GM21367 (cell line): ENCODE data around the gene ELL3.
"Not testable (repeated sequence)": the region's sequence is repeated elsewhere in the genome, so short reads cannot be mapped to it uniquely, and the experiment has no call there.

Source experiments
- ATAC-seq: cut with Tn5 transposase; IDR thresholded peaks from one replicate; pipeline ENCODE4 v1.9.1; 2021; ENCODE audit not compliant: unreplicated experiment

ELL3 gene

DNA sequence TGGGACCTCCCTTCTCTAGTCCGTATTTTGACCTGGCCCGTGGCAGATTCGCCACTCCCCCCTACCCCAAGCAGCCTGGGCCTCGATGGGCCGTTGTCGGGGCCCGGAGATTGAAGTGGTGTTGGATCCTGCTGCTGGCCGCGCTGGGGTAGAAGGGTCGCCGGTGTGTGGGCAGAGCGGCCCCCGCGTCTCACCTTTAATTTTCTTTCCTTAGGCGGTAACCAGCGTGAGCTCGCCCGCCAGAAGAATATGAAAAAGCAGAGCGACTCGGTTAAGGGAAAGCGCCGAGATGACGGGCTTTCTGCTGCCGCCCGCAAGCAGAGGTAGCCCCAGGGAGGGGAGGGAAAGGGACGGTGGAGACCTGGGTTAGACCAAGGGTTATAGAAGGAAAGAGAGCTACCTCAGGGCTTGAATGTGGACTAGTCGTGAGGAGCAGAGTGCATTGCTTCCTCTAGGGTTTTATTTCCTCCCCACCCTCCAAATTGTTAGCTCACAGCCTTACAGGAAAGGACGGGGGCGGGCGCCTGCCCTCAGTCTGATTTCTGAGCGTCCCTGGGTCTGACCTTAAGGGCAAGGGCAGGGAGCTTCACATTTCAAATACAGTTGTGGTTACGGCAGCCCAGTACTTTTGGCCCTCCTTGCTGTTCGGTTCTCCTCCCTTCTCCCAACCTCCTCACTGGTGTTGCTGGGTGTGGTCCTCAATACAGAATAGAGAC is 16.2 kb upstream of the ELL3 start:
- no peak for ATAC-seq

DNA sequence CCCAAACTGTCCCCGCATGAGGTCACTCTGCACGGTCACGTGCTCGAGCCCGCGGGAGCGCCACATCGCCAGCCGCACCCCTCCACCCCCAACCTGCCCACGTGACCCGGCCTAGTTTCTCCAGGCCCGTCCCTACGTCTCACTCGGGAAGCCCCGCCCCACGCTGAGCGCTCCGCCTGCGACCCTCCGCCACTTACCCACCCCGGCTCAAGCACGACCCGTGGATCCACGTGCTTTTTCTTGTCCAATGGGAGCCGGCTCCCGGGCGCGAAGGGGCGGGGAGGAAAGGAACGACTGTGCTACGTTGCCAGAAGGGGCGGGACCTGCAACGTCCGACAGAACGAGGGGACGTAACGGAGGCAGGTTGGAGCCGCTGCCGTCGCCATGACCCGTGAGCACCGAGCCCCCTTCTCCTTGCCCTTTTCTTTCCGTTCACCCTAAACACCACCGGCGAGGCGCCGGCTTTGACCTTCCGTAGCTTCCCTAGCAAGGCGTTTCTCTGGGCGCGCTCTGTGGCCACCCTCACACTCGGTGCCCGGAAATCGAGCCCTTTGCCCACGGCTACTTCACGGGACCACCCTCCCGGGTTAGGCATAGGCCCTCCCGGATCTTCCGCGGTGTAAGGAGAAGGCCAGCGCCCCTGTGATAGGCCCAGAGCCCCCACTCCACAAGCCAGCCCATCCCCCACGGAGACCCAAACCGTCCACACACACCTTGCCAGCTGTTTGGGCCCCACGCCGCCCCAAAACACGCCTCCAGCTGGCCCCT is 15.4 kb upstream of the ELL3 start, which contains the start of gene SERF2:
Gene SERF2, plus strand, starts transcription at position 328 of the 768 bp plus-strand sequence. Its CDS starts 57 bp downstream, at position 385.
- ATAC-seq = peak; percentile 81

DNA sequence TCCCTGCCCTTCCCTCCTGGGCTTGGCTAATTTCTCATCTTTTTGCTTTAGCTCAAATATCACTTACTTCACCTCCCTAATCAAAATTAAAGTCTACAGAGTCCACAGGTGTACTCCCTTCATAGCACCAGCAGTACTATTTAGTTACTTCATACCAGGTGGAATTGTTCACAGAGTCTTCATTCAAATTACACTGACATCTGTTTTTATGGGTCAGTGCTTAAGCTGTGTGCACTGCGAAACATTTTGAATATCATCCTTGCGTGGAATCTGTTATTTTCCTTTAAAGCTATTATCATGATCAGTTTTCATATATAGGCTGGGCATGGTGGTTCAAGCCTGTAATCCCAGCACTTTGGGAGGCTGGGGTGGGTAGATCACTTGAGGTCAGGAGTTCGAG is 12.6 kb upstream of the ELL3 start:
- ATAC-seq = no peak

DNA sequence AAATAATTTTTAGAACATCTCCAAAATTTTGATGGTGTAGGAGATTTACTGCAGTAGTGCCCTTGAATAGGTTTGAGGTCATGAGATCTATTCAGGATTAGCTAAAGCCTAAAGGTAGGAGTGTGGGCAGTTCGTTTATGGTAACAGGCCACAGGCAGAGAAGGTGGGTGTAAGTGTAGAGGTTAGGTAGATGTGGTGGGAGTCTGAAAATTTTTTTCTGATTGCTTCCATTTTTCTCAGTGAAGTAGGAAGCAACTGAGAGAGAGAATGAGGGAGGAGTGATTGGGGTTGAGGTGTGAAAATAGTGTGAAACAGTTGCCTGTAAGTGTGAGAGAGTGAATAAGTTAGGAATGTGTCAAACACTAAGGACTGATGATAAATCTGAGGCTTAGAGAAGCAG is 2.2 kb upstream of the ELL3 start:
- no peak for ATAC-seq

DNA sequence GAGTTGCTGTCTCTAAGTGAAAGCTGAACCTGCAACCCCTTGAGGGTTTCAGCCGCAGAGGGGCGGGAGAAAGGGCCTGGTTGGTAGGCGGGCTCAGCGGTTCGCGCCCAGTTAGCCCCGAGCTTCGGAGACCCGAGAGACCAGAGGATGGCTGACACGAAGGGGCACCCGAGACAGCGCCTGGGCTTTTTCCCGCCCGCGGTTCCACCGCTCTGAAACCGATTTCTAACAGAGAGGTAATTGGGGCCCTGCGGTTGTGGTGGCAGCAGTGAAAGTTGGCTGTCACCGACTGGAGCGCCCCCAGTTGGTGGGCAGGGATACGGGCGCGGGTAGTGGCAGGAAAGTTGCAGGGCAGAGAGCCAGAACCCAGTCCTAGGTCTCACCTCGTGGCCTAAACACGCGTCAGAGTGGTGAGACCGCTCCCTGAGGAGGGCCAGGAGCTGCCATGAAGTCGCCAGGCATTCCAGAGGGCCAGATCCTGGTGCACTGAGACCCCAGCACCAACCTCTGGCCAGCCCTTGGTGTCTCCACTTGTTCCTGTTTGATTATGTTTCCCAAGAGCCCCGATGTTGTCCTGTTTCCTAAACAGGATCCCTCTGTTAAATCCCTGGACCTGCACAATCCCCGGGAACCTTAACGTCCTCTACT is 625 bp upstream of the ELL3 start:
- peak; percentile 47 for ATAC-seq

DNA sequence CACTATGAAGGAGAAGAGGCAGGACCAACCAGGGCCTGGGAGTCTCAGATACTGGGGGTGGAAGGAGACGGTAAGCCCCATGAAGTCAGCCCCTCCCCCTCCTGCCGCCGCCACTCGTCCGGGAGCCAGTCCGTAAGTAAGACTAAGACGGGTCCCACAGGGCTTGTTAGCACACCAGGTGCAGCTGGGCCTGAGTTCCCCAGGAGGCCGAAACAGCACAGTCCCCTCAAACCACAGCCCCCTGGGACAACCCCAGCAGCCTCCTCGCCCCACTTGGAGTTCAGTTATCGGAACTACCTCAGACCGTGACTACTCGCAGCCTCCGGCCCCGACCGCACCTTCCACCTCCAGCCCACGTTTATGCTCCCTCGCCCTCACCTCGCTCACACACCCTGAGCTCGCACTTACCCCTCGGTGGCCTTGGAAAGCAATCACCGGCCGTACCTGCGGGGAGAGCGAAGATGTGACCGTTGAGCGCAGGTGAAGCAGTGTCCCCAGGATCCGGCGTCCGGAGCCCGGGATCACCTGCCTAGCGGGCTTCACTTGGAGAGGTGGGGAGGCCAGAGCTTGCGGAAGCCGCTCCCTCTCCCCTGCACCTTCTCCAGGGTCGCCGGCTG is 557 bp downstream of the ELL3 start:
- ATAC-seq = peak; percentile 45

DNA sequence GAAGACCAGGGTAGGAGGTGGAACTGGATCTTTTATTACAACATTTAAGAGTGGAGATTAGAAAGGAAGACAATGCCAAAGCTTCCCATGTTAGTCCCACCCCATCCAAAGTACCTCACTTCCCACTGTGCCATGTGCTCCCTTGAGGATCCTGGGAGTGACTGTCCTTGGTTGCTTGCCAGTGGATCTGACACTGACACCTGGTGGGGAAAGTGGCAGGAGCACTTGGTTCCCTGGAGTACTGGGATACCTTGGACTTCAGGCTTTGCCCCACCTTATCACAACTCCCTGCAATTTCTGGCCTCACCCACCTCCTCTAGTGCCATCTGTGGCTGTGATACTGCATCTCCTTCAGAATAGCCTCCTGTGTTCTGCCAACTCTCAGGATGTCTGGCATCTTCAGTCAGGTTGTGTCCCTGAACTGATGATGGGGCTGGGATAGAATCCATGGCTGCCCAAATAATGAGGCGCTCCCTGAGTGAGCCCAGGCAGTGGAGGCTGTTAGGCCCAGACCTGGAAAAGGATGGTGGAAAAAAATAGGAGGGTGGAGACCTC is 1.3 kb downstream of the ELL3 start:
- ATAC-seq = no peak

DNA sequence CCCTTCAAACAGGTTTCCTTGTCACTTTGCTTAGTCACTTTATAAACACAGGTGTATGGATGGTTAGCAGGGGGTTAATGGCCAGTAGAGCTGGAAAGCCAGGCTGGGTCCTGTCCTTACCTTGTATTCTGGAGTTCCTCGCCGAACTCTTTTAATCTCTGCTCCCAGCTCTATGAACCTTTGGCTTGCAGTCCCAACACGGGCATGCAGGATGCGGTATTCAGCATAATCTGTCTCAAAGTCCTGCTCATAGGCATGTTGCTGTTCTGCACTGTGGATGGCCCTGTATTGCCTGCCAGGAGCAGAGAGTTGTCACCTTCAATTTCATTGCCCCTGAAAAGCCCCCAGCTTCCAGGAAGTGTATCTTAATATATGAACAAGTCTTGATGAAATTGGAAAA is 2.7 kb downstream of the ELL3 start:
- ATAC-seq = no peak

DNA sequence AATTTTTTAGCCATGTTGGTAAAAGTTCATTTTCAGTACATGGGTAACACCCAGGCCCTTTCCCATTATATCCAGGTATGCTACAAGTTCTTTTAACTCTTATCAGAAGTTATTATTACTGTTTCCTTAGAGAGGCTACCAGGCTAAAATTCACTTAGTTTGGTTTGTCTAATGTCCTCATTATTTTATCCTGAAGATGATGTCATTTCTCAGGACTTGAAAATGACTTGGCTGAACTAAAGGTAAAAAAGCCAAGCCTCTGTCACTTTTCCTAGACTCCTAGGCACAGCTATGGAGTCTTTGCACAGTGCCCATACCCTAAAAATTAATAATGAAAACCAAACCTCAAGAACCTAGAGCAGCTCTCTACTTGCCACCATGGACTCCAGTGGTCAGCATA is 4.1 kb downstream of the ELL3 start:
- ATAC-seq = no peak

DNA sequence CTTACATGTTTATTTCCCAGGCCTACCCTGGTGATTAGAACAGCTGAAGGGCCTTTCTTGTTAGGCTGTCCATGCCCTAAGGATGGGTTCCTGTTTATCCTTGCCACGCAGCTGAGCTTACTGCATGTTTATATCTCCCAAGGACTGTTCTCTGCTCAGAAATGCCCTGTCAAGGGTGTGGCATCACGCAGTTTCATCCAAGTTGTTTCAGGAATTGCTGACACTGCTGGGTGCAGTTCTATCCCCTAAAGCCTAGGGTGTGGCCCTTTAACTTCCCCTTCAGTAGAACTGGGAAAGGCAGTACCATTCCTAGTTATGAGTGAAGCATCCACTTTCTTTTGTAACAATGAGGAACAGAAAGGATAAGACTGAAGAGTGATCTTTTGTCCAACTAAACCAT is 5.0 kb downstream of the ELL3 start:
- ATAC-seq = no peak

DNA sequence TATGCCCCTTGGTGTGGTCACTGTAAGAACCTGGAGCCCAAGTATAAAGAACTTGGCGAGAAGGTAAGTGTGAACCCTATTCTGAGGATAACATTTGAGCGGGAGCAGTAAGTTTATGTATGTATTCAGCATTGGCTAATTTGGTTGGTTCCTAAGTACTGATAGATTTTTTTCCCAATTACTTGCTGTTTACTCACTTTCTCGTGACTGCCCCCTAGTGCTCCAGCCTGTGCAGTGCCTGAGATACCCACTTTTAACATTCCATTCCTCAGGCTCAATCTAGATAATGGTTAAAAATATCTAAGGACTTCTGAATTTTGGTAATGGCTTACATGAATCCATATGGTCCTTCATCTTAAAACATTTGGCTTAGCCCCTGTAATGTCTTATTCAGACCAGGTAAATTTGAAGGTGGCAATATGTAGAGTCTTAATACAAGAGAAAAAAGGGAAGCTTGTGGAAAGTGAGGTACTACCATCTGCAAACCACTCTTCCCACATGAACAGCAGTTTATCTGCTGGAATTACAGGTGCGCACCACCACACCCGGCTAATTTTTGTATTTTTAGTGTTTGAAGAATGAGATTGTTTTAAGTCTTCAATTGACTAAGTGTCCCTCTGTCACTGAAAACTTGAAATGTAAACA is 7.1 kb downstream of the ELL3 start:
- ATAC-seq = no peak

DNA sequence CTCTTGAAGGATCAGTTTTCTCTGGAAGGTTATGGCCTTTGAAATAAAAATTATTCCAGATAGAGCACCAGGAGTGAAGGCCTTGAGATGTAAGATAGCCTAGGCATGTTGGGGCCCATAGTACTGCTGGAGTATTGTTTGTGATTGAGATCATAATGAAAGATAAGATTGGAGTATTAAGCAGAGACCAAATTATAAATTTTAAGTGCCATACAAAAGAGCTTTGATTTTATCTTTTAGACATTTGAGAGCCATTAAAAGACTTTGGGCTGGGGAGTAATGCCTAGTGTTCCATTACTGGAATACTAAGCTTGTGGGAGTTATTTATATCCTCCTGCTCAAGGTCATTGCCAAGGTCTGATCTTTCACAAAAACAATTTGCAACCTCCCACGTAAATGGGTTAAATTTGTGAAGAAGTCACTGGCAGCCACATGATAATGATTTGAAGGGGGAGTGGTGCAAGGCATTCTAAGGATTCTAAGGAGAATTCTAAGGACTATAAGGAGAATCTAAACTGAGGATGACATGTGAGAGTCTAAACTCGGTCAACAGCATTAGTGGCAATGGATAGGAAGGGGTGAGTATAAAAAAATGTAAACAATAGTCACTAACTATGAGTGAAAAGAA is 12.8 kb downstream of the ELL3 start:
- ATAC-seq = no peak

DNA sequence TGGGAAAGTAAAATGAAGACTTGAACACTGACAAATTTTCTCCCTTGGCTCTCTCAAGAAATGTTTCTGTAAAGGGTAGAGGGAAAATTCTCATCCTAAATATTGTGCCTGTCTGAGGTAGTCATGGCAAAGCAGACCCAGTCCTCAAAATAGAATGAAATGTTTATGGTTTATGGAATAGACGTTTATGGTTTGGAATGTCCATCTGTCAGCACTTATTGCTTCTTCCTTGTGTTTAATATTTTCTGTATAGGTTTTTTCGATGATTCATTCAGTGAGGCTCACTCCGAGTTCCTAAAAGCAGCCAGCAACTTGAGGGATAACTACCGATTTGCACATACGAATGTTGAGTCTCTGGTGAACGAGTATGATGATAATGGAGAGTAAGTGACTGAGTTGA is 13.9 kb downstream of the ELL3 start:
- no peak for ATAC-seq

DNA sequence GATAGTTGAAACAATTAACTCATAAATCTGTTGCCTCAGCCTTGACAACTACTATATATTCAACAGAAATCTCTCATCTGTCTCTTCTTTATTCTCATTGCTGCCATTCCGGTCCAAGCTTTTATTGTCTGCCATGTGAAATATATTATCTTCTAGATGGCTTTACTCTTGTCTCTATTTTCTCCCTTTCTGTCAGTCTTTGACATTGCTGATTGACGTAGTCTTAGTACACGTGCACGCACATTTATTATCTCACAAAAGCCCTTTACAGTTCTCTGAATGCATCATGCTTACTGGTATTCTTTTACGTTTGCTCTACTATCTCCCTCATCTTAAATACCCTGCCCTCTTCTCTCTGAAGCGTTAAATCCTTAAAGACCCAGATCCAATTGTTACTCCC is 24.9 kb downstream of the ELL3 start:
- no peak for ATAC-seq

DNA sequence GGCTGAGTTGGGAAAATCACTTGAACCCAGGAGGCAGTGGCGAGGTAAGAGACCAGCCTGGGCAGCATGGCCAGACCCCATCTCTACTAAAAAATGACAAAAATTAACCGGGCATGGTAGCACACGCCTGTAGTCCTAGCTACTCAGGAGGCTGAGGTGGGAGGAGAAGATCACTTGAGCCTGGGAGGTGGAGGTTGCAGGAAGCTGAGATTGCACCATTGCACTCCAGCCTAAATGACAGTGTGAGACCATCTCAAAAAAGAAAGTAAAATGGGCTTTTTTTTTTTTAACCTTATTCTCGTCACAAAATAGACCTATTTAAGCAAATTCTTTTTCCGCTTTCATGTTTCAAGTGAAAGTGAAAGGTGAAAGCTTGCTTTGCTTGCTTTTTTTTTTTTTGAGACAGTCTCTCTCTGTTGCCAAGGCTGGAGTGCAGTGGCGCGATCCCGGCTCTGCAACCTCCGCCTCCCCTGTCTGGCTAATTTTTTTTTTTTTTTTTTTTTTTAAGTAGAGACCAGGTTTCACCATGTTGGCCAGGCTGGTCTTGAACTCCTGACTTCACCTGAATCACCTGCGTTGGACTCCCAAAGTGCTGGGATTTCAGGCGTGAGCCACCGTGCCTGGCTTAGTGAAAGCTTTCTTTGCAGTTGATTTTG is 26.9 kb downstream of the ELL3 start:
- peak; percentile 36 for ATAC-seq

DNA sequence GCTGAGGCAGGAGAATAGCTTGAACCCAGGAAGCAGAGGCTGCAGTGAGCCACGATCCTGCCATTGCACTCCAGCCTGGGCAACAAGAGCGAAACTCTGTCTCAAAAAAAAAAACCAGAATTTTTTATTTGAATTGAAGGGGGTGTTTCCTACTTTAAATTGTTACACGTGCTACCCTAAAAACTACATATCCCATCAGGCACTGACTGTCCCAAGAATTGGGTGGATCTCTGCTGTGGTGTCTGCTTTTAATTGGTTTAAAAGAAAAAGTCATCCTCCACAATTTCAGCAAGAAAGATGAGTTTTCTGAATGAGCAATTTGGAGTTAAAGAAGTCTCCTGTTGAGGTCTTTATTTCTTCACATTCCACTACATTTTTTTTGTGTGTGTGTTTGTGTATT is 28.4 kb downstream of the ELL3 start:
- ATAC-seq = no peak

DNA sequence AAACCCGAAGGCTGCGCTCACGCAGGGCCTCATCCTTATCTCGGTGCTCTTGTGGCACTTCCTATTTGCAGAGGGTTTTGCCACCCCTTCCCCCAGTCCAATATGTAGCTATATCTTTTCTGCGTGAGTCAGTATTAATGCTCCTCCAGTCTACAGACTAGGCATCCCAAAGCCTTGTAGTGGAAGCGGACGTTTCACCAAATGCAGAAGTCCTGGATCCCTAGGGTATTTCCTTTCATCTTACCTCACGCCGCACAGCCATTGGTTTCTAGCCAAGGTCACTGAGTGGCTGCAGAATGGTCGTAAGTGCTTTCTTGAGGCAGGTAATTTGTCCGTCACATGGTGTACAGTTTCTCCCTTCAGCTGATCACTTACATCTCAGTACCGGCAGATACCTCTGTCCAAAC is 29.9 kb downstream of the ELL3 start:
- not testable (repeated sequence) for ATAC-seq

DNA sequence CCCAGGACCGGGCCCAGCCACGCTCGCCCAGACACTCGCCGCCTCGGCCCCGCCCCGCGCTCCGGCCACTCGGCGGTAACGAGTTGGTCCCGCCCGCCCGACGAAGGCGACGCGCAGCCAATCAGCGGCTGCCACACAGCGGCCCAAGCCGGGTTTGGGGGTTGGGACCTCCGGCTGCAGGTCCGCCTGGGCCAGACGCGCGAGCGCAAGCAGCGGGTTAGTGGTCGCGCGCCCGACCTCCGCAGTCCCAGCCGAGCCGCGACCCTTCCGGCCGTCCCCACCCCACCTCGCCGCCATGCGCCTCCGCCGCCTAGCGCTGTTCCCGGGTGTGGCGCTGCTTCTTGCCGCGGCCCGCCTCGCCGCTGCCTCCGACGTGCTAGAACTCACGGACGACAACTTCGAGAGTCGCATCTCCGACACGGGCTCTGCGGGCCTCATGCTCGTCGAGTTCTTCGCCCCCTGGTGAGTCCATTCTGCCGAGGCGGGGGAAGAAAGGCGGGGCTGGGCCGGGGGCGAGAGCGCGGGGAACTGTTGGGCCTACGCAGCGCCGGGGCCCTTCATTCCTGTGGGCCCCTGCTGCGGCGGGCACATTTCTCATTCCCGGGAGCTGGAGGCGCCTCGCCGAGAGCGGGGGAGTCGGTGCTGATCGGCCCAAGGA is 30.4 kb downstream of the ELL3 start, which contains the start of gene PDIA3:
Gene PDIA3, plus strand, starts transcription at position 194 of the 658 bp plus-strand sequence. Its CDS starts 102 bp downstream, at position 296.
- peak; percentile 62 for ATAC-seq

DNA sequence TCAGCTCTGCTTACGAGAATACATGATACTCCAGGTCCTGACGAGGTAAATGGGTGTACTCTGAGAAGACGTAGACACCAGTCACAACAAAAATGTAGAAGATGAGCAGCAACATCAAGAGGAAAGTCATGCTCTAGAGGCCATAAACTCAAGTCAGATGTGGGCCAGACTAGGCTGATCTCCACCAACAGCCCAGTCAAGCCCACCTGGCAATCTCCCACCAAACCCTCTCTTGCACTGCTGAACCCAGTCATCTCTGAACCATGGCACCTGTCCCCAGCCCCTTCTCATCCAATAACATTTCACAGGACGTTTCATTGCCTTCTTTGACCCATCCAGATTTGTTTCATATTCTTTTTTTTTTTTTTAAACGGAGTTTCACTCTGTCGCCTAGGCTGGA is 41.4 kb downstream of the ELL3 start:
- ATAC-seq = peak; percentile 38
